HG02852 (cell line): ENCODE data around the gene HNRNPA2B1.
"Not testable (repeated sequence)": the region's sequence is repeated elsewhere in the genome, so short reads cannot be mapped to it uniquely, and the experiment has no call there.

Experiments
- ATAC-seq: cut with Tn5 transposase; IDR thresholded peaks from one replicate; pipeline ENCODE4 v1.9.1; 2021; ENCODE audit warnings: mild to moderate bottlenecking, moderate library complexity; ENCODE audit not compliant: unreplicated experiment

Gene HNRNPA2B1

DNA sequence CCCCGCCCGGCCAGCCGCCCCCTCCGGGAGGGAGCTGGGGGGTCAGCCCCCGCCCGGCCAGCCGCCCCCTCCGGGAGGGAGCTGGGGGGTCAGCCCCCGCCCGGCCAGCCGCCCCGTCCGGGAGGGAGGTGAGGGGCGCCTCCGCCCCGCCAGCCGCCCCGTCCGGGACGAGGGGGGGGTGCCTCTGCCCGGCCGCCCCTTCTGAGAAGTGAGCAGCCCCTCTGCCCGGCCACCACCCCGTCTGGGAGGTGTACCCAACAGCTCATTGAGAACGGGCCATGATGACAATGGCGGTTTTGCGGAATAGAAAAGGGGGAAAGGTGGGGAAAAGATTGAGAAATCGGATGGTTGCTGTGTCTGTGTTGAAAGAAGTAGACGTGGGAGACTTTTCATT lies 52.2 kb downstream of the HNRNPA2B1 start:
- ATAC-seq: not testable (repeated sequence)

DNA sequence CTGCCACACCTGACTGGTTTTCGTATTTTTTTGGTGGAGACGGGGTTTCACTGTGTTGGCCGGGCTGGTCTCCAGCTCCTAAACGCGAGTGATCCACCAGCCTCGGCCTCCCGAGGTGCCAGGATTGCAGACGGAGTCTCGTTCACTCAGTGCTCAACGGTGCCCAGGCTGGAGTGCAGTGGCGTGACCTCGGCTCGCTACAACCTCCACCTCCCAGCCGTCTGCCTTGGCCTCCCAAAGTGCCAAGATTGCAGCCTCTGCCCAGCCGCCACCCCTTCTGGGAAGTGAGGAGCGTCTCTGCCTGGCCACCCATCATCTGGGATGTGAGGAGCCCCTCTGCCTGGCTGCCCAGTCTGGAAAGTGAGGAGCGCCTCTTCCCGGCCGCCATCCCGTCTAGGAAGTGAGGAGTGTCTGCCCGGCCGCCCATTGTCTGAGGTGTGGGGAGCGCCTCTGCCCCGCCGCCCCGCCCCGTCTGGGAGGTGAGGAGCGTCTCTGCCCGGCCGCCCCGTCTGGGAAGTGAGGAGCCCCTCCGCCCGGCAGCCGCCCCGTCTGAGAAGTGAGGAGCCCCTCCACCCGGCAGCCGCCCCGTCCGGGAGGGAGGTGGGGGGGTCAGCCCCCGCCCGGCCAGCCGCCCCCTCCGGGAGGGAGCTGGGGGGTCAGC lies 52.8 kb downstream of the HNRNPA2B1 start:
- ATAC-seq: not testable (repeated sequence)

DNA sequence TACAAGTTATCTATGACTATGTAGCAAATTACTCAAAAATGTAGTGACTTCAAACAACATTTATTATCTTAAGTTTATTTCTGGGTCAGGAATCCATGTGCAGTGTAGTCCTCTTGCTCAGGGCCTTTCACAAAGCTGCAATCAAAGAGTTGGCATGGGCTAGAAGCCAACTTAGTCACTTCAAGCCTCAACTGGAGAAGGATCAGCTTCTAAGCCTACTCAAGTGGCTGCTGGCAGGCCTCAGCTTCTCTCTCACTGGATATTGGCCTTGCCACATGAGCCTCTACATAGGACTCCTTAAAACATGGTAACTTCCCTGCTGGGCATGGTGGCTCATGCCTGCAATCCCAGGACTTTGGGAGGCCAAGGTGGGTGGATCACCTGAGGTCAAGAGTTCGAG lies 53.5 kb downstream of the HNRNPA2B1 start:
- ATAC-seq: no peak

DNA sequence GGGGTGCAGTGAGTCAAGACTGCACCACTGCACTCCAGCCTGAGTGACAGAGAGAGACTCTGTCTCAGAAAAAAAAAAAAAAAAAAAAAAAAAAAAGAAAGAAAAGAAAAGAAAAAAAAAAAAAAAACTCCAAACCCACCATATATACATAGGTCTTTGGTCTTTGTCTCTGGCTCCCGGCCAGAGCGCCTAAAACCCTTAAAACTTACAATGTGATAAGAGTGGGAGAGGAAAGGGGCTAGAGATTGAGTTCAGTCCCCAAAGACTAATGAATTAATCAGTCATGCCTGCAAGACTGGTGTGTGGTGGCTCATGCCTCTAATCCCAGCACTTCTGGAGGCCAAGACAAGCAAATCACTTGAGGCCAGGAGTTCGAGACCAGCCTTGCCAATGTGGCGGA lies 55.3 kb downstream of the HNRNPA2B1 start:
- no peak for ATAC-seq

DNA sequence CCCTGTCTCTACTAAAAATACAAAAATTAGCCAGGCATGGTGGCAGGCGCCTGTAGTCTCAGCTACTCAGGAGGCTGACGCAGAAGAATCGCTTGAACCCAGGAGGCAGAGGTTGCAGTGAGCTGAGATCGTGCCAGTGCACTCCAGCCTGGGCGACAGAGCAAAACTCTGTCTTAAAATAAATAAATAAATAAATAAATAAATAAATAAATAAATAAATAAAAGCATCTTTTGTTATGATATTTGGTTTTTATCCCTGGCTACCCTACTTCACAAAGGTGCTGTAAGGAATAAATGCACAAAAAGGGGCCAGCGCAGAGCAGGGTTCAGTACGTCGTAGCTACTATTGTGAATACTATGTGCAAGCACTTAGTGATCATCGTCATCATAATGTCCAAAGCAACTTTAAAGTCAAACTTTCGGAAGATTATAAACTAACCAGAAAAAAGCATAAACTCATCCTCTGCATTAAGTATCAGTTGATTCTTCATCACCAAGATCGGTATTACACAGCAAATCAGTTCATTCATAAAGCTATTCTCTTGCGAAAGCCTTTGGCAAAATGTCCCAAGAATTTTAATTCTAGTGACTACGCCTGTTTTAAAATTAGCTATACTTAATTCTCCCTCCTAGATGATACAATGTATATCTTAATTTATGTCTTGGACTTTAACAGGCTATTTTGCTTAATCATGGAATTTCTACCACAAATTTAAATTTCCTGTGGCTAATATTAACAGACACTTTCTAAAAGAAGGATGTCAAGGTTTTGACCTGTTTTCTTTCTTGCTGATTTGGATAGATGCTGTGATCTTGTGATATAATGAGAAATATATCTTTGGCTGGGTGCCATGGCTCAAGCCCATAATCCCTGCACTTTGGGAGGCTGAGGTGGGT lies 56.1 kb downstream of the HNRNPA2B1 start:
- no peak for ATAC-seq

DNA sequence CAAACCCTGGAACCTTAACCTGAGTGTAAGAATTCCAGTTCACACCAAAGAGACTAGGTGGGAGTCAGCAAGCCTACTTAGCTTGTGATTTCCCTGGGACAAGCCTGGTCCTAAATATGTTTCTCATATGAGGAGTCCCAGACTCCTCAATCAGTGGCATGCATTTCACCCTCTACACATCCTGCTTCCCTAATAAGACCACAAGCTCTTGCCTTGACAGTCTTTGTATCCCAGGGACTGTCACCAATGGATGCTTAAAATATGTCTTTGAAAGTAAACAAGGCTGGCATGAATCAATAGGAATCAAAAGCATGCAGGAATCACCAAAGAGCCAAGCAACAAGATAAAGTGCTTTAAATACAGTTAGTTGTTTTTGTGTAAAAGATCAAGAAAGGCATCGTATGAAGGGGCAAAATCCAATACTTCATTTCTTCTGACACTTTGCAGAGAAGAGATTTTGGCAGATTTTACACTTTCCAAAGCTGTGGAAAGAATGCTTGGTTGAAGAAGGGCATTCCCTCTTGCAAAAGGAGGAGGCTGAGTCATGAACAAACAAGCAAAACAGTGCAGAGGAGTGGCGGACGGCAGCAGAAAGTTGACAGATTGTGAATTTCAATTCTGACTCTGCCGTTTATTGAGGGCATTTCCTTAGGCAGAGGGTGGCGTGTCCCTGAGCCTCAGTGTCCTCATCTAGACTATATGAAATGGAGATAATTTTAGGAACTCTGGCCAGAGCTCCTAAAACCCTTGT lies 57.1 kb downstream of the HNRNPA2B1 start:
- no peak for ATAC-seq

DNA sequence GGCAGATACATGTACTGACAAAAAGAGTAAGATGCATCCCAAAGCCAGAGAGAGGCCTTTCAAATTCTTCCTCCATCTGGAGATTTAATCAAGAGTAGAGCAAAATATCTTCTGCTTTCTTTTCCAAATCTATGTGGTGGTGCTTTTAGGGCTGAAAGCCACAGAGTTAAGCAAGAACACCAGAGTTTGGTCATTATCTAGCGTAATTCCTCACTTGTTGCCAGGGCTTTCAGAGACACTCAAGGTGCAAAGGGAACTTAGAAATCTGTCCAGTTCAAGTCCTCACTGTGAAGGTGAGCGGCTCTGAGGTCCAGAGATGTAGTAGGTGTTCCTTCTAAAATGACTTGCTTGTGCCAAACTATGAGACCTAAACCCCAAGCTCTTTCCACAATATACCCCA lies 59.5 kb downstream of the HNRNPA2B1 start:
- no peak for ATAC-seq

DNA sequence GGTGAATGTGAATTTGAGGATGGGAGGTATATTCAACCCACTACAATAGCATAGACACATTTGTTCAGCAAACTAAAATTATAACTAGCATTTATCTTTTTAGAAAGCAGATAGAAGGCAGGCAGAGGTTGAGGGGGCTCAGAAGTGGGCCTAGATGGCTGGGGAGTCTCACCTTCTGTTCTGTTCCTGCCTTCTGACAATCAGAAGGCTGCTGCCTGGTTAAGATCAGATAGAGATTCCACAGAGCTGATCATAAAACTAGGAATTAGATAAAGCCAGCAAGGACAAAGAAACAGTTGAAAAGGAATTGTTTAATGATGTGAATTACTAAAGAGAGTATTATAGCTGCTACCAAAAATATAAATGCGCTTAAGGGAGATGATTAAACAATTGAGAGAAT lies 60.2 kb downstream of the HNRNPA2B1 start:
- ATAC-seq: no peak
